Stimulated activated naive CD8-positive, alpha-beta T cell treated with anti-CD3 and anti-CD28 coated beads, Interleukin-15, Interleukin-2, amounts not matched to agents 100 ng/mL and 50 ng/mL, for 24 hours (primary cell): ENCODE results near the gene TNS3.

Experiments used
- H3K27ac Mint-ChIP-seq: one replicate; pipeline ENCODE4 v1.8.0; 2021; ENCODE audit warnings: mild to moderate bottlenecking, mixed read lengths
- H3K27me3 Mint-ChIP-seq: one replicate; pipeline ENCODE4 v1.8.0; 2021; ENCODE audit warnings: mixed read lengths
- H3K36me3 Mint-ChIP-seq: one replicate; pipeline ENCODE4 v1.8.0; 2021; ENCODE audit warnings: low read depth, mixed read lengths
- H3K4me1 Mint-ChIP-seq: one replicate; pipeline ENCODE4 v1.8.0; 2021; ENCODE audit warnings: low read depth, mixed read lengths
- H3K4me3 Mint-ChIP-seq: one replicate; pipeline ENCODE4 v1.8.0; 2021; ENCODE audit warnings: mild to moderate bottlenecking, mixed read lengths
- H3K9me3 Mint-ChIP-seq: one replicate; pipeline ENCODE4 v1.8.0; 2021; ENCODE audit warnings: mixed read lengths

The TNS3 gene

DNA sequence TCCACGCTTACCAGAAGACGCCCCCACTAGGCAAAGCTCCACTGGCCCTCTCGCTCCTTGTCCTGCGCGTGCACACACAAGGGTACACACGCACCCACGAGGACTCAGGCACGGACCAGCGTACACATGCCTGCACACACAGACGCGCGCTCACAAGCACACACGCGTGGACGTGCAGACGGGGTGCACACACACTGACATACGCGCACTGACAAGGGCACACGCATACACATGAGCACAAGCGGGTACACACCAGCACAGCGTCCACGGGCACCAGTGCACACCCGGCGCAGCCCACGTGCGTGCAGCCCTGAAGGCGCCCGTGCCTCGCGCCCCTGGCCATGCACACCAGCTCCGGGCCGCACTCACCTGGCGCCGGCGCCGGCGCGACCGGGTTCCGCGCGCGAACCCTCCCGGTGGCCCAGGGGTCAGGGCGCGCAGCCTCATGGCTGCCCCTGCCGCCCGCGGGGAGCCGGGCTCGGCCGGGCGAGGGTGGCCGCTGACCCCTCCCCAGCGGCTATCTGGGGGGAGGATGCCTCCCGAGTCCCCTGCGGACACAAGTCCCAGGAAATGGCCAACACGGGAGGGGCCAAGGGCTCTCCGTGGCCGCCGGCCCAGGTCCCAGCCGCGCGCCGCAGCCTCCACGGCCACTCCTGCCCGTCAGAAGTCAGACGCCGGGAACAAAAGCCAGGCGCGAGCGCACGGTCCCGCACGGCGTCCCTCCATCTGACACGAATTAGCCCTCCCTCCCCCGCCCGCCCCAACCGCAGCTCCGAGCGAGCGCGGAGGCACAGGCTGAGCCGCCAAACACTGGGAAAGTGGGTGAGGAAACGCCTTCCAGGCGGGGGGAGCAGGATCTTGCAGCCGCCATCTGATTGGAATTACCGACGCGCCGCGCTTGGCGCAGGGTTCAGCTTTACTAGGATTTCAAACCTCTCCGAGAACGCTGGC is 45.0 kb downstream of the TNS3 start:
- H3K4me3 Mint-ChIP-seq: no peak overlapping the region
- peaks cover 14% of the 10 kb centered on the region for H3K27me3 Mint-ChIP-seq
- no peaks in the 10 kb centered on the region for H3K36me3 Mint-ChIP-seq
- H3K27ac Mint-ChIP-seq: no peak overlapping the region
- no peaks in the 10 kb centered on the region for H3K9me3 Mint-ChIP-seq
- no peaks in the 10 kb centered on the region for H3K4me1 Mint-ChIP-seq

DNA sequence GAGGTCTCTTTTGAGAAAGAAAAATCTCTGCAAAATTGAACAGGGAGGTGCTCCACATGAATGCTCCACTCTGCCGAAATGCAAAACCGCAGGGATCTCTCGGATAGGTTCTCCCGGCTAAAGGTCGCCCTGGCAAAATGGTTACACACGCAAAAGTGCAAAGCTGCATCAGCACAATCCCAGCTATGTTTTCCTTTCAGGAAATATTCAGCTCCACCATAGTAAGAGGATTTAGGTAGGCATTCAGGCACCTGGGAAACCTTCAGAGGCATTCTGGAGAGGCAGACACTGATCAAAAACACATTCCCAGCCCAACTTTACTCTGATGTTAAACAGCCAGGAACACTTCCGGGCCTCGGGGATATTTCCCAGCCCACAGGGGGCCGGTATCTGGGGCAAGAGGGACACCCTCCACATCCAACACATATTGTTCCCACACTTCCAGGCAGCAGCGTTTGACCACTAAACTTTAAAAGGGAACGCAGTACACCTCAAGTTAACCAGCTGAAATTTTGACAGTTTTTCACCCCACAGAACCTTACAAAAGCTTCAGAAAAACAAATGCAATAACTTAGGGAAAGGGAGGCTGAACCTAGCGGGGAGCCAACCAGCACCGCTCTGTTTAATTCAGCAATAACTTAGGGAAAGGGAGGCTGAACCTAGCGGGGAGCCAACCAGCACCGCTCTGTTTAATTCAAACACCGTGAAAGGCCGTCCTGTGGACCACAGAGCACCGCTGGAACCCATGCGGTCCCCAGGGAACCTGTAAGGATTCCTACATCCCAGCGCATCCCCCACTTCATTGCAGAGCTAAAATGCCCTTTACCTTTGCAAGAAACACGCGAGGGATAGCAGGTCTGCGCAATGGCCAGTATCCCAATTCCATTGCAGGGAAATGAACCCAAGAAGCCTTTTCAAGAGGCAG is 45.9 kb downstream of the TNS3 start:
- Mint-ChIP-seq H3K36me3 (no peaks in the 10 kb centered on the region), H3K27me3 (peaks cover 14% of the 10 kb centered on the region), H3K4me1 (no peaks in the 10 kb centered on the region), H3K9me3 (no peaks in the 10 kb centered on the region), H3K27ac (no peak overlapping the region), H3K4me3 (no peak overlapping the region)

- Mint-ChIP-seq H3K27ac (no peak overlapping the region), H3K36me3 (no peaks in the 10 kb centered on the region), H3K9me3 (no peaks in the 10 kb centered on the region), H3K27me3 (peaks cover 14% of the 10 kb centered on the region), H3K4me3 (no peak overlapping the region), H3K4me1 (no peaks in the 10 kb centered on the region)
Observed at GRCh38 chr7:47535035-47535703, 46.7 kb downstream of the TNS3 start.

- Mint-ChIP-seq H3K36me3 (no peaks in the 10 kb centered on the region), H3K9me3 (no peaks in the 10 kb centered on the region), H3K4me1 (no peaks in the 10 kb centered on the region), H3K4me3 (no peak overlapping the region), H3K27ac (no peak overlapping the region), H3K27me3 (peaks cover 14% of the 10 kb centered on the region)
Observed at GRCh38 chr7:47534322-47535034, 47.4 kb downstream of the TNS3 start.

DNA sequence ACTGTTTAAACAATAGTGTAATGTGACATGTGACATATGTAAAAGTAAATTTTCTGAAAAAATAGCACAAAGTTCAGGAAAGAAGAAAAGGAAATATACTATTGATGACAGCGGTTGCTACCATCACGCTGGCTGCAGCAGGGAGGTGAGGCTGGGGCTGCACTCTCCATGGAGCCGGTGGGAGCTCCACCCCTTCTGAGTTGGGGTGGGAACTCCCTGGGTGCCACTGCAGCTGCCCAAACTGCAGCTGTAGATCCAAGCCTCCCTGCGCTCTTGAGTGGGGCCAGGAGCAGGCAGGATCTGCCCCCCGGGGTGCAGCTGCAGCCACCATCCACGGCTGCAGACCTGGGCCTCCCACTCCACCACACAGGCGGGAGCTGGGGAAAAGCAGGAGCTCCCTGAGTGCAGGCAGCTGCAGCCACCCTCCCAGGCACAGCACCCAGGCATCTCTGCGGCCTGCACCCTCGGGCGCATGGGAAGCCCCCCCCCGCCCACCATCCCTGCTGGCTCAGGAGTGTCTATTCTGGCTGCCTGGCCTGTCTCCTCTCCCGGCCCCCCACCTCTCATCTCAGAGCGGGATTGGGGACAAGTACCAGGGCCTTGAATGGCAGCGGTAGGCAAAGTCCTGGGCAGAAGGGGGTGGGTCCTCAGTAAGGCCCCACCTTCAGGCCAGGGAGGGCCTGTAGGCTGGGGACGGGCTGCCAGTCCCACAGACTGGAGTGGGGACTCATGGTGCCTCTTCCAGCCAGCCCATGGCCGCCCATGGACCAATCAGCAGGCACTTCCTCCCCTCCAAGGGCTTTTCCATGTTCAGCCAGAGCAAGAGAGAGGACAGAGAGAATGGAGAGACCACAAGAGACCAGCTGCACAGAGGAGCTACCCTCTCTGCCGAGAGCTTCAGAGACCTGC is 50.1 kb downstream of the TNS3 start:
- H3K4me1 Mint-ChIP-seq: no peaks in the 10 kb centered on the region
- no peaks in the 10 kb centered on the region for H3K36me3 Mint-ChIP-seq
- no peak overlapping the region for H3K27ac Mint-ChIP-seq
- H3K4me3 Mint-ChIP-seq: no peak overlapping the region
- no peaks in the 10 kb centered on the region for H3K9me3 Mint-ChIP-seq
- H3K27me3 Mint-ChIP-seq: peaks cover 3% of the 10 kb centered on the region

GRCh38 chr7:47529826-47530555 is 51.9 kb downstream of the TNS3 start:
- H3K4me1 Mint-ChIP-seq: no peaks in the 10 kb centered on the region

DNA sequence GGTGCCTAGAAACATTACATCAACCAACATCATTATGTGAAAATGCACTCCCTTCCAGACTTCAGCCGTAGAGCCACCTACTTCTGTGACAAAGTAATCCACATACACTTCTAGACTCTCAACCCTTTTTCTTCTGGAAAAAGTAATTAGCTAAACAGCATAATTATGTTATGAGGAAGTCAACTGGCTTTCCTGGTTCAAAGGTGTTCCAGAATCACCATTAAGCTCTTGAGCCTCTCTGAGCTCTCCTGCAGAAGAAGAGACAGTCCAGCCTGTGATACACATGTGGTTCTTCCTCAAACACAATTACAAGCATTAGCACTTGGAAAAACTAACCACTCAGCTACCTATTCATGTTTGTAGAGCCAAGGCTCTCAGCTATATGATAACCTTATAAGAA is 52.5 kb downstream of the TNS3 start:
- Mint-ChIP-seq H3K27me3 (no peaks in the 10 kb centered on the region), H3K4me1 (no peaks in the 10 kb centered on the region), H3K27ac (no peak overlapping the region), H3K4me3 (no peak overlapping the region), H3K9me3 (no peaks in the 10 kb centered on the region), H3K36me3 (no peaks in the 10 kb centered on the region)

More at GRCh38 chr7:47529826-47530555, 51.9 kb downstream of the TNS3 start:
- no peaks in the 10 kb centered on the region for H3K27me3 Mint-ChIP-seq
- no peak overlapping the region for H3K27ac Mint-ChIP-seq
- no peaks in the 10 kb centered on the region for H3K36me3 Mint-ChIP-seq
- no peaks in the 10 kb centered on the region for H3K9me3 Mint-ChIP-seq
- no peak overlapping the region for H3K4me3 Mint-ChIP-seq

- Mint-ChIP-seq H3K36me3 (no peaks in the 10 kb centered on the region), H3K4me1 (no peaks in the 10 kb centered on the region), H3K27ac (no peak overlapping the region), H3K27me3 (no peaks in the 10 kb centered on the region), H3K4me3 (no peak overlapping the region), H3K9me3 (no peaks in the 10 kb centered on the region)
Observed at GRCh38 chr7:47528471-47528870, 53.4 kb downstream of the TNS3 start.

GRCh38 chr7:47526466-47526865 is 55.4 kb downstream of the TNS3 start:
- no peaks in the 10 kb centered on the region for H3K9me3 Mint-ChIP-seq

DNA sequence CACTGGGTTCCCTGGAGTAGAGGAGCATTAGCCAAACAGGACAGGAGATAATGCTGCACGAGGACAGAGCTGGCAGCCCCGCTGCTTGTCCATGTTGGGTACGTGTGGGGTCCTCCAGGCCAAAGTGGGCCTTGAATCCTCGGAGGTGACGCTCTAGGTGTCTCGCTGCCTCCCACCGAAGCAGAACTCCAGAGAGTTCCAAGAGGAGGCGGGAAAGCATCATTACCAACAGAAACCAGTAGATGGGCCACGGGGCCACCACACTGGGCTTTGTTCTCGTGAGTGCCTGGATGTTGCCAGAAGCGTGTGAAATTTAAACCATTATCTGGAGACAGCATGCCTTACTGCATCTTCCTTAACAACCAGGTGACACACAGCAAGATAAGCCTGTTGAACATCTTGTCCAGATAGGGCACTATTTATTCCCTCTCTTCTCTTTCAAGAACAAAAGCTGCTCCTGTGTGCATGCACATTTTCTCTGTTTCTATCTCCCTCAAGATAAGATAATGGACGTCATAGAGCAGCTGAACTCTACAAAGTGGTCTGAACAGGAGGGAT is 56.8 kb downstream of the TNS3 start:
- Mint-ChIP-seq H3K27me3 (no peaks in the 10 kb centered on the region), H3K4me3 (no peak overlapping the region), H3K27ac (no peak overlapping the region), H3K4me1 (no peaks in the 10 kb centered on the region), H3K36me3 (no peaks in the 10 kb centered on the region), H3K9me3 (no peaks in the 10 kb centered on the region)

More at GRCh38 chr7:47526466-47526865, 55.4 kb downstream of the TNS3 start:
- Mint-ChIP-seq H3K4me3 (no peak overlapping the region), H3K36me3 (no peaks in the 10 kb centered on the region), H3K27me3 (no peaks in the 10 kb centered on the region), H3K27ac (no peak overlapping the region), H3K4me1 (no peaks in the 10 kb centered on the region)

GRCh38 chr7:47523401-47523800 is 58.5 kb downstream of the TNS3 start:
- H3K9me3 Mint-ChIP-seq: no peaks in the 10 kb centered on the region
- H3K4me1 Mint-ChIP-seq: no peaks in the 10 kb centered on the region
- no peaks in the 10 kb centered on the region for H3K36me3 Mint-ChIP-seq
- H3K27ac Mint-ChIP-seq: no peak overlapping the region
- no peak overlapping the region for H3K4me3 Mint-ChIP-seq
- no peaks in the 10 kb centered on the region for H3K27me3 Mint-ChIP-seq

- H3K27ac Mint-ChIP-seq: no peak overlapping the region
Observed at GRCh38 chr7:47521816-47522561, 59.9 kb downstream of the TNS3 start.

More at GRCh38 chr7:47521816-47522561, 59.9 kb downstream of the TNS3 start:
- Mint-ChIP-seq H3K36me3 (no peaks in the 10 kb centered on the region), H3K9me3 (no peaks in the 10 kb centered on the region), H3K4me3 (no peak overlapping the region), H3K27me3 (peaks cover 2% of the 10 kb centered on the region), H3K4me1 (no peaks in the 10 kb centered on the region)
